HG03280 (cell line): ENCODE data around the gene FBXW4.

ENCODE experiments used
- ATAC-seq: cut with Tn5 transposase; IDR thresholded peaks from one replicate; pipeline ENCODE4 v1.9.1; 2021; ENCODE audit warnings: mild to moderate bottlenecking, moderate library complexity; ENCODE audit not compliant: unreplicated experiment

The FBXW4 gene

DNA sequence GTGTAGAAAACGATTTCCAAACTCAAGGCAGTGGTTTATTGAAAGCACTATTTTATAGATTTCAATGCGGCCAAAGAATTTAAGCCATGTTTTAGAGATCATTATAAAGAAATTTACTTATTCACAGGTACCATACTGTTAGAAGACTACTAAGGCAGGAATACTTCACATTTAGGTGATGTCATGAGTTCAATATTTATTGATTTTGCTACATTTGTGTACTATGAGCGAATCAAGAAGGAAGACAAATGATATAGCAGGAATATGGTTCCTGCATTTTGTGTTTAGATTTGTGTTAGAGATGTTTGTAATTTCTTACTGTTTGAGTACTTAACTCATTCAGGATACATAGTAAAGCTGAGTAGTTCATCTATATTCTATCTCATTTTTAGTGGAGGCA lies 1.7 kb upstream of the FBXW4 start:
- no peak for ATAC-seq

DNA sequence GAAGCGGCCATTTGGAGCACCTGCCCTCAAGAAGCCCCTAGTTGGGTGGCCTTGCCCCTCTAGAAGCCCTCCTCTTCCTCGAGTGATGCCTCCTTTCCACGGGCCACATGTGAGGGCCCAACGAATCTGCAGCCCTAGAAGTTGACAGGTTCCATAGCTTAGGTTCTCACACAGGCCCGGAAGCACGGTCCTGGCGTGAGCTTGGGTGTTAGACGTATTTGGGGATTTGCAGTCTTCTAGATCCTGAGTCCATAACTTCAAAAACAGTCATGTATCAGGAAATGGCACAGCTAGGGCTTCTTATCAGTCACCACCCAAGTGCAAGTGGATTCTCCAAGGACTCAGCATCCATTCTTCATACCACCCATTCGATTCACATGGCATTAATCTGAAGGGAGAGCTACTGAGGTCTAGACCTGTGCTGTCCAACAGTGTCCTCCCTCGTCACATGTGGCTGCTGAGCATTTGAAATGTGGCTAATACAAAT lies 477 bp upstream of the FBXW4 start:
- no peak for ATAC-seq

DNA sequence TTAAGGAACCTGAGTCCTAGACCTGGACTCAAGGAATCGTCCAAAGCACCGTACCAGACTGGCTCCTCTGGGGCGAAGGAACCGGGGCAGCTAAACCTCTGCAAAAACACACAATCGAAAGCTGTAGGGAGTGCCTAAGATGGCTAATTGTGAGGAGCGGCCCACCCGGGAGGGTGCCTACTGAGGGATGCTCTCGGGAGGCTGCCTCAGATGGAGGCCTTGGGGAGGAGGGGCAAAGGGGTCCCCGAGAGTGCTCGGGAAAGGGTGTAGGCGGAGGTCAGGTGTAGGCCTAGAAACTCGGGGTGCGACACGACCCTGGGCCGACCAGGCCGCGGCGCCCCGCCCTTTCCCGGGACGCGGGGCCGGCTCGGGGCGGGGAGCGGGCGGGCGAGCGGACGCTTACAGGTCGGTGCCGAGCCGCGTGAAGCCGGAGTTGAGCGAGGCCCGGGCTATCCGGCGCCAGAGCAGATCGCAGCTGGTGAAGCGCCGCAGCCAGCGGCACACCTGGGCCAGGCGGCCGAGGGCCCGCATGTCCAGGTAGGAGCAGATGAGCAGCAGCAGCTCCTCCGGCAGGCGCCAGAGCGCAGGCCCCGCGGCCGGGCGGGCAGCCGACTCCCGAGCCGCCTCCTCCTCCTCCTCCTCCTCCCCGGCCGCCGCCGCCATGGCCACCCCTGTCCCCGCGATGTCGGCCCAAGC lies 844 bp downstream of the FBXW4 start:
- ATAC-seq, result peak; percentile 68

DNA sequence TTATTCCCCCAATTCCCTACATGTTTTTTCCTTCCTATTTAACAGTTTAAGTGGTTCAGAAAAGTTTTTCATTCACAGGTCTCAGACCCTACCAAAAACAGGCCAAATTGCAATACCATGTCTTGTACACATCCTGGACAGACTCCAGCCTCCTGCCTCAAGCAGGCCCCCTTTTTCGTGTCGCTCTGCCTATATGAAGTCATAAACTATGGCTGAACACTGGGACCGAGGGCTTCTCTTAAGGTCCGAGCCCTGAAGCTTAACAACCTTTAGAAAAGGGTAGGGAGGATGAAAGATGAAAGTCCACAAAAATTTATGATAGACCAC lies 1.4 kb downstream of the FBXW4 start:
- ATAC-seq, result peak; percentile 14

DNA sequence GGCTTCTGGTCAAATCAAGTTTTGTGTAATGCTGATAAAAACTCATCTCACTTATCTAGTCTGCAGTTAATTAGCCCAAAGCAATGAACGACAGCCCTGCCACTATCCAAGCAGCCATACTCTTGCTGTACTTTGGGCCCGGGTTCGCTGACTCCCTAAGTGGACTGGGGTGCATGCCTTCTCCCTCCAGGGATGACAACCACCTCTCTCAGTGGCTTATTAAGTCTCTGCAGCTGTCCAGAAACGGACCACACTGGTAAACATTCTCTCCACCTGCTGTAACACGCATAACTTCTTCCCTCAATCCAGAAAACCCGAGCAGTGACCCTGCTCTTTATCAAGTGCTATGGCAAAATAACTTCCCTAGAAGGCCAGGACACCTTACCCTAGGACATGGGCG lies 3.9 kb downstream of the FBXW4 start:
- ATAC-seq, result no peak

DNA sequence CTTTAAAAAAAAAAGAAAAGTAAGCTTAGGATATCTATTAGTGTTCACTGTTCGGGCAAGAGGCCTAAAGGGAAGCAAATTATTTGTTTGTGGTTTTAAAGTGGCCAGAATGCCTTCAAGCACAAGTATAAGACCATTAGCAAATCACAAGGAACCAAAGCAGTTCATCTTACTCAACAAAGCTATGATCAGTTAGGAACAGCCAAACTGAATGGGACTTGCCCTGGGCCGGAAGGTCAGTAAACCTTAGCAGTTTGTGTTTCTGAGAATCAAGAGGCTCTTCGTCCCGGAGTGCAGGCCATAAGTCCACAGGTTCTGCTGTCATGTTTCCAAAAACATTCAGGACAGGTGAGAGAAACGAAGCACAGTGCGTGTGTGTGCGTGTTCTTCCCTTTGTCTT lies 4.5 kb downstream of the FBXW4 start:
- no peak for ATAC-seq

DNA sequence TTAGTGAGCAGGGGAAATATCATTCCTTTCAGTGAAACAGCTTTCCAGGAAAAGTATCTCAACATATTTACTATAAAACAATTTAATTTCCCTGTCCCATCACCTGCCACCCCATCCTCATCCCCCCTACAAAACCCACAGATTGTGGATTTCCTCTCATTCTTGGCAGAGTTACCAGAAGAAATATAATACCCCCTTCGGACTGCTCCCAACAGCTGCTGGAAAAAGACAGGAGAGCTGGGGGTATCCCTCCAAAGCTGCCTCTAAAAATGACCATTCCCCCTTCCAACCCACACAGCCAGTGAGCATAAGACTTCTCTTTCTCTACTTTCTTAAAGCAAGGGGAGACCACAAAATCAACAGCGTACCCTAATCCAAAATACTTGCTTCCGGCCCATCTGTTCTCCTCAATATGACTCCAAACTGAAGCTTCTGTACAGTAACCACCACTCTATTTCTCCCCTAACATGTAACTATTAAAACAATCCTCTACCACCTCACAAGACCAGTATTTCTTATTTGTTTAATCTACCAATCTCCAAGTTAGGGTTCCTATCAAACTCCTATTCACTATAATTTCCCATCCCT lies 7.8 kb downstream of the FBXW4 start:
- no peak for ATAC-seq

DNA sequence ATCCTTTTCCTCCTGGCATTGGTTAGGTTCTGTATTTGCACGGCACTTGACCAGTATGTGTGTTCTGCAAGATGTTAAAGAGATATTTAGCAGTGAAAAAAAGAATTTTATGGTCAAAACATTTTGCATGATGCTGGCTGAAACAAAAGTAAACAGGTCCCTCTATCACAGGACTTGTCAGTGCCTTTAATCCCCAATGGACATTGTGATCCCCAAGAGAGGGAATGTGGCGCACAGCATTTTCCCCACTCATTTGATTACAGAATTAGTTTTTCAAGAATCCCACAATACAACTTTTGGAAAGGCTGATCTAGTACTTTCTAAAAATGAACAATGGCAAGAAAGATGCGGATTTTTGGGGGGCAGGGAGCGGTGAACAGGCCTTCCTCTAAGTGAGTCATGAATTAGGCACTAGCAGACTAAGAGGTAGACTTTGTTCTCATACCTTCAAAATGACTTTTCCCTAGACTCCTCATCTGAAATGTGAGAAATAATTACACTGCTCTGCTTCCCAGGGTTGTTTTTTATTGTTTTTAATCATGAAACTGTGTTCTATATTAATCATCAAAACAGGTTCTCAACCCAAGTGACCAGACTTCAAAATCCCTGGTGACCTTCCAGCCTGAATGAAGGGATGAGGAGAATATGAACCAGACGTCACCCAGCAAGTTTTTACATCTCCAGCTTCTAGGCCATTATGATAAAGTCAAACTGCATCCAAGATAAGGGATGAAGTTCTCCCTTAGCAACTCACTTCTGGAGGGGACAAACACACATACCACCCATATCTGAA lies 8.6 kb downstream of the FBXW4 start:
- no peak for ATAC-seq

DNA sequence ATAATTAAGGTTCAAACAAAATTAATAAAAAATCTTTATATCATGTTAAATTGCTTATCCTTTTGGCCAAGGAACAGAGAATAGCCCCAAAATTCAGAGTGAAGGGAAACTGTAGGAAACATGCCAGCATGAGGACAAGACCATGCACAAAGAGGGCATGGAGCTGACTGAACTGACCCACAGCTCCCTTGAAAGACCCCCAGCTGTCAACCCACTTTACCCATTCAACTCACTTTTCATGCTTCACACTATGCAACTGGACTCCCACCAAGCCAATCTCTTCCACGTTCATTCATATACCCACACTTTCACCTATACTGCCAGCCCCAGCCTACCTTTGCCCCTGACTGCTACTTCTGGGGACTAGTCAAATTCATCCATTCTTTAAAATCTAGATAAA lies 10.2 kb downstream of the FBXW4 start:
- ATAC-seq, result no peak

DNA sequence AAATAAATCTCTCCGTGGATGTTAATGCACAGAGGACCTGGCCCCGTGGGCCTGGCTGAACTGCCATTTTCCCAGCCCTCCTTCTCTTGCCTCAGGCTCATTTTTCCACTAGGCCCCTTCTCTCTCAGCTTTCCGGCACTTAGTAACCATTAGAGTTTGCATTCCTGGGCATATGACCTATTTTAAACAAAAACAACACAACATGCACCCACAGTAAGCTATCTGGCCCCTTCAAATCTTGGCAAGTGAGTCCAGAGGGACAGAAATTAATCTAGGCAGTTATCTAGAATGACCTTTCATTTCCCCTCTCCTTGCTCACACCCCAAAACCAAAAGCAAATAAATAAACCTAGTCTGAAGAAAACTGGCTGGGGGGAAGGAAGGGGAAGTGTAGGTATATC lies 11.7 kb downstream of the FBXW4 start:
- ATAC-seq, result no peak

DNA sequence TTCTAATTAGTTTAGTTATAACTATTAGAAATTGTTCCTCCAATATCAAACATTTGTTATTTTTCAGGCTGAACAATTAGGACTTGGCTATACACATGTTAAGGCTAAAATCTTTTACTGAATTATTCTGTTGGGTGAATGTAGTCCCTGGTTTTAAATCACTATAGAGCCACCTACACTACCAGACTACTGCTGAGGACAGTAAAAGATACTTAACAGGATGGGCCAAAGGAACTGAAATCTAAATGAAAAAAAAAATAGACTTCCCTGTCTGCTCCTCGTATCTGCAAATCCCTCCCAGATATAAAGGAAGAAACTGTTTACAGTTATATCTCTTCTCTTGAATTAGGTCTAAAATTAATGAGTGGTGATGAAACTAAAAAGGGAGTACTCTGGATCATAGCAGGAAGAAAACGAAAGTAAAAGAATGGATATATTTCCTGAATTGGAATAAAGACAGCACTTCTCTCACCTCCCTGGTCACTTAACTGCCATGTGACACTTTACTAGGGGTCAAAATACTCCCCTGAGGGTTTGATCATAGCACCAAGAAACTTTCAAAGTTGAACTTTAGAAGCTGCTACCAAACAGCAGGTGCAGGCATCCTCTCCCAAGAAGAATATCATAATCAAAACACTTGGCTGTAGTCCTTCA lies 12.7 kb downstream of the FBXW4 start:
- ATAC-seq, result no peak

DNA sequence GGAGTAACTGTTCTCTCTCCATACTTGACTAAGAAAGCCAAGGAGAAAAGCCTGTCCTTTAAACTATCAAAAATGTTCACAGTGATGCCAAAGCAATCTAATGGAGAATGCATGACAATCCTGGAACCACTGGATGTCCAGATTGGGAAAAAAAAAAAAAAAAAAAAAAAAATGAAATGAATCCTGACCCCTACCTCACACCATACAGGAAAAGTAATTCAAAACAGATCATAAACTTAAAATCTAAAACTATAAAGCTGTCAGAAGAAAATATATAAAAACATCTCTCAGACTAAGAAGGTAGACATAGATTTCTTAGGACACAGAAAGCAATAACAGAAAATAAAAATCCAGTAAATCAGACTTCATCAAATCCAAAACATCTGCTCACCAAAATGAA lies 18.4 kb downstream of the FBXW4 start:
- no peak for ATAC-seq

DNA sequence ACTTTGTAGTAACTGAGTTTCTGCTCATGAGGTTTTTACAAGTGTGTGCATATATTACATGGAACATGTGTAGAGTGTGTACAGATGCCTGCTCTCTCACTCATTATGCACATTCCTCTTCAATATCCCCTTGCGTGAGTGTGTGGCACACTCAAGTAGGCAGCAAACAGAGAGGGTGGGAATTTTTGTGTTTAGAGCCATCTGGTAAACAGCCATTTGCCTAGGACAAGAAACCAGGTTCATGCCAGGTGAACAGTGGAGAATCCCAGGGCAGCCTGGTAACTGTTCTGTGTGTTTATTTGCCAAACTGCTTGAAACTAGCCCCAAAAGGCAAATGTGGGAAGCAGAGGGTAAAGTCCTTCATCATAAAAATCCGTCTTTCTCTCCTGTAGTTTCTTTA lies 19.9 kb downstream of the FBXW4 start:
- ATAC-seq, result no peak

DNA sequence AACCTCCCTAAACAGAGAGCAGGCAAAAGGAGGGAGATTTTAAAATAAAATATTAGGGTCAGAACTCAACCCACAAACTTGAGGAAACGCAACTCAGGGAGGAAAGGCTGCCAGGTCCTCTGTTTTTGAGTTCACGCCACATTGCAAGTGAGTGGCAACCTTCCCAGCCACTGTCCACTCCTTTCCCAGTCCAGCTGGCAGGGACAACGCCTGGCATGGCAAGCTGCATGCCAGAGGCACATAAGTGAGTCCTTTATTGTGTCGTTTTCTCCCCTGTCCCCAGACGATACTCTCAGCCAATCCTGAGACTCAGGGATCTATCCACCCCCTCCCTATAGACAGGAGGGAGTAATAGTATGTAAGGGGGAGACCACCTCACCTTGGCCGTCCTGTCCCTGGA lies 22.4 kb downstream of the FBXW4 start:
- no peak for ATAC-seq

DNA sequence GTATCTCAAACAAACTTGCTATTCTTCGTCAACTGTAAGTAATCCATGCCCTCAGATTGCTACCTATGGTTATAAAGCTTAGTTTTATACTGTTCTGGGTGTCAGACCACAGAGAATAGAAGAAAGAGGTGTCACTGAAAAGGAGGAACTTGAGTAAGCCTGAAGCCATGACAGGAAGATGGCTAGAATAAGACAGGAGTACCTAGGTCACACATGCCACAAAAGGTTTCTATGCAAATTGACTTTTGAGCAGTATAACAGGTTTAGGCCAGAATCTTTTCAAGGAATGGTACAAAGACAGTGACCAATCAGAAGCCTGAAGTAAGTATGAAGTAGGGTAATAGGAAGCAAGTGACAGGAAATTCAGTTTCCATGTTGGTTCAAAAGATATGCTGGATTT lies 23.5 kb downstream of the FBXW4 start:
- peak; percentile 51 for ATAC-seq

DNA sequence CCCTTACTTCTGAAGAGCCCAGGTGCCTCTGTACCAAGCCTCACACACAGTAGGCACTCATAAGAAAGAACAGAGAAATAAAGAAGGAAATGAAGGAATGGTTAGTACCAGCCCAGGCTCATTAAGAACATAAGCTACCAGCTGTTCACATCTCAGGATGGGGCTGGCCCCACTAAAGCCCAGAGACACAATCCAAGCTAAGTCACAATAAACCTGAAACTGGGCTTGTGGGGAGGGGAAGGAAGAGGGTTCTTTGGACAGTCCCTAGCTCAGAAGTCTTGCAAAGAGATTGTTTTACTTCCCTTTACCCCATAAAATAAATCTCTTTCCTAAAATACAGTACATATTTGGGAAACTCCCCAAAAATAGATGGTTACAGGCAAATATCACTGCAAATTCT lies 24.3 kb downstream of the FBXW4 start:
- no peak for ATAC-seq

DNA sequence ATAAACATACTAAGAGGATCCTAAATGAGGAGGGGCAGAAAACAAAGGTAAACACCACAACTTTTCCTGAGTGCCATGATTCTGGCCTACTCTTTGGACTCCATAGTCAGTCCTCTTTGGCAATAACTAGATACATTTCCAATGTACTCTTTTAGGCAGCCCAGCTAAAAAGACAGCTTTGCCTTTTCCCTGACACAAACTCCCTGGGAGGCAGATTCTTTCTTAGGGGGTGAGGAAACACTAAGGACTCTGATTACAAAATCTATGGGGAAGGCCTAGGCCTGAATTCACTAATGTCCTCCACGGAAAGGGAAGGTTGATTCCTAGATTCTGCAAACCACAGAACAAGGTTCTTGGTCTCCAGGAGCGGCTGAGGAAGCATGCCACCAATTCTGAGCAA lies 25.8 kb downstream of the FBXW4 start:
- no peak for ATAC-seq

DNA sequence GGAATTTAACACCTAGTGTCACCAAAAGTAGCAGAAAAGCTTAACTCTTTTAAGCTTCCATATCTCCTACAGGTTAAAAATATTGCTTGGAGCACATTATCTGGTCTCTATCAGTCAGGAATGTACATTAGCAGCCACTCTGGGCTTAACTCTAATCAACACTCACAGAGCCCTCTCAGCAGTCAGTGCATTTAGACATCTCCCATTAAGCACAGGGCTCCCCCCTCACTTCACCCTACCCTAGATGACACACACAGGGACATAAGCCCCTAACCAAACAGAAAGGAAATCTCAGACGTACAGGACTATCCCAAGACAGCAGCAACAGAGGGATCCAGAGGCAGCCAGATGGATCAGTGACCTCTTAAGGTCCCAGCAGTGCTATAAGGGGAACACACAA lies 26.4 kb downstream of the FBXW4 start:
- no peak for ATAC-seq

DNA sequence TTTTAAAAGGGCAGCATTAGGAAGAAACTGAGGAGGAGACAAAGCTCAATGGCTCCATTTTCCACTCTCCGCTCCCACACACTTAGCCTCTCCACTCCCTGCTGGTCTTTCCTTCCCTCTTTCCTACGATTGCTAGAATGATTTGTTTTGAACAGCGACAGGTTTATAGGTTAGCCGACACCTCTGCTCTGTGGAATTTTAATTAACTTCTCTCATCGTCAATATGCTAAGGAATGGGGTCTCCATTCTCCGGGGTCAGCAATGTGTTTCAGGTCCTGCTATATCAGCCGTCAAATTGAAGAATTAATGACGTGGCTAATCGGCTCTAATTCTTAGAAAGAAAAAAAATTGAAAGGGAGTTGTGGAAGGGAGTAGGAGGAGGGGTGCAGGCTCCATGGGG lies 28.9 kb downstream of the FBXW4 start:
- ATAC-seq, result no peak

DNA sequence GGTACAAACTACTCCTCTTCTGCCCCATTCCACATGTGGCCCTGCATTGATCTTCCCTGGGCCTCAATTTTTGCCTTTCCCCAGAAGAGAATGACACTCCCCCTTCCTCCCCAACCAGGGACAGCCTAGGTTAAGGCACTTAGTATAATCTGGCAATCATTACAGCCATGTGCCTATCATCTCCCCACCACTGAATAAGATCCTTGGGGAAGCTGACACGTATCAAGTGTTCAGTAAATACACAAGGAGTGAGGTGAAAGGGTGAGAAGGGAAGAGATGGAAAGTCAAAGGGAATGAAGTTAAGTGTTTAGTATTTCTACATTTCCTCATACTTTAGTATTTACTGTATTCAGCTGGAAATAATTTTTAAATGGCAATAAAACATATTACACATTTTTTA lies 31.9 kb downstream of the FBXW4 start:
- ATAC-seq, result no peak

DNA sequence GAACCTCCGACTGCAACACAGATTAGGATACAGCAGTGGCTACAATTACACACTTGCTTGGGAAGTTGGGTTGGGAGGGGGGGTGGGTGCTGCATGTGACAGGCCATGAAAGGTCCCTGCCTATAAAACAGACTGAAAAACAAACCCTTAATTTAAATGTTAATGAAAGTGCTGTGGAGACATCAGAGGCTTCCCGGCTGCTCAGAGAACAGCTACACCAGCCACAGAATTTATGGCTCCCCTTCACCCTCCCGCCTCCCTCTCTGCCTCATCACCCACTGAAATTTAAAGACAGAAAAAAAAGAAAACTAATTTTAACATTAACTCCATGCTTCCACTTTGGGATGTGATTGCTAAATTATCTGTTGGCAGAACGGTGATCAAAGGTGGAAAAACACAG lies 34.7 kb downstream of the FBXW4 start:
- ATAC-seq, result no peak

DNA sequence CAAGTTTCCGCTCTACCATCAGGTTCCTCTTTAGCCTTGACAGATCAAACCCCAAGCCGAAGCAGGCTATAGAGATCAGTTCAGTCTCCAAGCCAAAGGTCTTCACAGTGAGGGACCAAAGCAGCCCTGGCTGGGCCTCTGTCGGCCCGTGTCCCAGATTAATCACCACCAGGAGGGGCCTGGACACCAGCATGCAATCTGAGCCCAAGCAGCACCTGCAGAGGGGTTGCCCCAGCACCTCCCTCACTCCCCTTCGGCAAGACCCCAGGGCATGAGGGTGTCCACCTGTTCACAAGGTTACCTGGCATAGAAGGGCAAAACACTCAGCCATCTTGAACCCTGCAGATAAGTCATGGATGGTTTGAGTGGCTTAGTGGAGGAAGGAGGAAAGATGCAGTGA lies 36.0 kb downstream of the FBXW4 start:
- no peak for ATAC-seq
